HS-27A (cell line): ENCODE results near the gene TMEM156.

Experiments used
- DNase-seq: peaks from one replicate; pipeline ENCODE4 v3.0.0-alpha.2; 2012; ENCODE audit warnings: low read depth, missing footprints

TMEM156 gene, protein sequence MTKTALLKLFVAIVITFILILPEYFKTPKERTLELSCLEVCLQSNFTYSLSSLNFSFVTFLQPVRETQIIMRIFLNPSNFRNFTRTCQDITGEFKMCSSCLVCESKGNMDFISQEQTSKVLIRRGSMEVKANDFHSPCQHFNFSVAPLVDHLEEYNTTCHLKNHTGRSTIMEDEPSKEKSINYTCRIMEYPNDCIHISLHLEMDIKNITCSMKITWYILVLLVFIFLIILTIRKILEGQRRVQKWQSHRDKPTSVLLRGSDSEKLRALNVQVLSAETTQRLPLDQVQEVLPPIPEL

DNA sequence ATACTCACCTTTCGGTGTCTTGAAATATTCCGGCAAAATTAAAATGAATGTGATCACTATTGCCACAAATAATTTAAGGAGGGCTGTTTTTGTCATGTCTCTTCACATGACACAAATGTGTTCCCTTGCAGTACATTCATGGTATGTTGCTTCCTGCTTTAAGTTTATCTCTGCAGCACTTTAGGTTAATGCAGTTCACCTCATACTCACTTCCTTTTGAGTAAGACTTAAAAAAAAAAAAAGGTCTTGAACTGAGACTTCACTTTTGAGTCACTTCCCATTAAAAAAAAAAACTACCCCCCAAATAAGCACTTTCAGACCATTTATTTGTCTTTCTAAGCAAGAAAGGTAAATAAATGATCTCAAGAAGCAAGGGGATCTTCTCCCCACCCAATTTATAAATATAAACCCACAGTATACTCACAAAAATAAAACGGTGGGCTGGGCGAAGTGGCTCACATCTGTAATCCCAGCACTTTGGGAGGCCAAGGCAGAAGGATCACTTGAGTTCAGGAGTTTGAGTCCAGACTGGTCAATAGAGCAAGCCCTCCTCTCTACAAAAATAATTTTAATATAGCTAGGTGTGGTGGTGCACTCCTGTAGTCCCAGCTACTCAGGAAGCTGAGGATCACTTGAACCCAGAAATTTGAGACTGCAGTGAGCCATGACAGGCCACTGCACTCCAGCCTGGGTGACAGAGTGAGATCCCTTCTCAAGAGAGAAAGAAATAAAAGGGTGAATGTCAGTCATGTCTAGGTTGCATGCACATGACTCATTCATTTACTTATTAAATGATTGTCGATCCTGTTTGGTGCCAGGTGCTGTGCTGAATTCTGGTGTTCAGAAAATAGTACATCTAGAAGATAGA is at the start of gene TMEM156:
Gene TMEM156 (minus strand): TSS at position 192 of the 868 bp plus-strand sequence. CDS start 96 bp downstream, at position 96.
- DNase-seq: no peak

- DNase-seq: no peak
Observed at GRCh38 chr4:39078829-39079228, 46.6 kb upstream of the TMEM156 start.

- no peak for DNase-seq
Observed at GRCh38 chr4:39068907-39069306, 36.7 kb upstream of the TMEM156 start.

DNA sequence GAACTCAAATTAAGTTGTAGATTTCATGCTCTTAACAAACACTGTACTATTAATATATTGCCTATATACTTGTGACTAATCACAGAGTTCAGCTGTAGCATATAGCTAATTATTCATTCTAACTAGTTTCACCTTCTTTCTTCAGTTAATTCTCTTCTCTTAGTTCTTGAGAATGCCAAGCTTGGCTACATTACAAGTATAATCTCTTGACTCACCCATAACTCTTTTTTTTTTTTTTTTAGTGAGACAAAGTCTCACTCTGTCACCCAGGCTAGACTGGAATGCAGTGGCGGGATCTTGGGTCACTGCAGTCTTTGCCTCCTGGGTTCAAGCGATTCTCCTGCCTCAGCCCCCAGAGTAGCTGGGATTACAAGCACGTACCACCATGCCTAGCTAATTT is 35.2 kb upstream of the TMEM156 start:
- no peak for DNase-seq

- no peak for DNase-seq
Observed at GRCh38 chr4:39067031-39067430, 34.8 kb upstream of the TMEM156 start.

GRCh38 chr4:39066371-39066770 is 34.2 kb upstream of the TMEM156 start:
- no peak for DNase-seq

- DNase-seq: no peak
Observed at GRCh38 chr4:39063430-39063829, 31.2 kb upstream of the TMEM156 start.

- DNase-seq: no peak
Observed at GRCh38 chr4:39062770-39063097, 30.5 kb upstream of the TMEM156 start.

GRCh38 chr4:39062094-39062769 is 30.0 kb upstream of the TMEM156 start, which contains the start of gene KLHL5:
Gene KLHL5 (plus strand): TSS chr4:39062232. CDS start chr4:39062653, 421 bp downstream.
- DNase-seq: no peak

DNA sequence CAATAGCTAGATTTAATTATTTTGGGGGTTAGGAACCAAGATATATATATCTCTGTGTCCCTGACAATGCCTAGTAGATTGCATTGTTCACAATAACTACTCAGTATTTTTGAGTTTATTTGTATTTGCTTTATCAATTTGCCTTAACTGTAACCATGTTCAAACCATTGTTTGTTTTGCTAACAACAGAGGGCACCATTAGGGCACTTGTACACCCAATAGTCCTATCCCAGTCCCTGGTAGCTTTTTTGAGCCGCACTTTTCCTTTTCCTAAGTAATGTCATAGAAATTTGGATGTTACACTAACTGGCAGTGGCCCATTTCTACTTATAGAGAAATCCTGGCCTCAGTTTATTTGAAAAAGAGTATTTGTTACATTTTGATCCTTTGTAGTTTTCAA is 29.2 kb upstream of the TMEM156 start:
- no peak for DNase-seq

DNA sequence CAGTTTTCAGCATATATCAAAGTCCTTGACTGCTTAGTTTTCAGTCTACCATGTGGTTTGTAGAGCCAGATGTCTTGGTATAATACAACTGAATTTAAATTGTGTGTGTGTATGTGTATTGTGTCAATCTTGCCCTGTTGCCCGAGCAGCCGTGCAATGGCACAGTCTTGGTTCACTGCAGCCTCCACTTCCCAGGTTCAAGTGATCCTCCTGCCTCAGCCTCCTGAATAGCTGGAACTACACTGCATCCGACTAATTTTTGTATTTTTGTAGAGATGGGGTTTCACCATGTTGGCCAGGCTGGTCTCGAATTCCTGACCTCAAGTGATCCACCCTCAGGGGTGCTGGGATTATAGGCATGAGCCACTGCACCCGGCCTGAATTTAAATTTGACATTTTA is 23.8 kb upstream of the TMEM156 start:
- no peak for DNase-seq

DNA sequence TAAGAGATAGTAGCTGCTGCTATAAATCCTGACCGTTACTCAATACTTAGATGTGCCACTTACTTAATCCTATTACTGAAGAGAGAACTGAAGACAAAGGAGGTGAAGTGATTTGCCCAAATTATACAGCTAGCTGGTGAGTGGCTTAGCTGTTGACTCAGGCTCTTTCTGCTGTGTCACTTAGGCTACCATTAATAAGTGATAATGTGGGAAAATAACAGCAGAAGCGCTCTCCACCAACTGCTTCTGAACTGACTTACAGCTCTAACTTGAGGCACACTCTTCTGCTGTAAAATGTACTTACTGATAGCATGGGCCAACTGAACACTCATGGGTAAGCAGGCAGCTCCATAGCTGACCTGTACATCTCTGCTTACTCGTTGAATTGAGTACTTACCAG is 22.3 kb upstream of the TMEM156 start:
- DNase-seq: no peak

DNA sequence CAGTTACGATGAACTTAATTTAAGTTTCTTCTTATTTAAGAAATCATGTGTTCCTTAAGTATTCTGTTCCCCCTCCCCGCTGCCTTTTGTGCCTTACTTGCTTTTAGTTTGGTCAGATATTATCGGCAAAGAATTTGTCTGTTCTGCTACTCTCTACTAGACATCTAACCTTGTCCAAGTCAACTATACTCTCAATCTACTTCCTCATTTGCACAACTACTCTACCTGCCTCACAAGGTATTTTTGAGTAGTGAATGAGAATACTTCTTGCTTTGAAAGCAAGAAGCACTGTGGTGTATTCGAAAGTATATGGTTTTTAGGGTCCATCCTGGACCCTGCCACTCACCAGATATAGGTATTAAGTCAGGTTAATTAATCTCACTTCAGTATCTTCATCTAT is 21.8 kb upstream of the TMEM156 start:
- DNase-seq: no peak

DNA sequence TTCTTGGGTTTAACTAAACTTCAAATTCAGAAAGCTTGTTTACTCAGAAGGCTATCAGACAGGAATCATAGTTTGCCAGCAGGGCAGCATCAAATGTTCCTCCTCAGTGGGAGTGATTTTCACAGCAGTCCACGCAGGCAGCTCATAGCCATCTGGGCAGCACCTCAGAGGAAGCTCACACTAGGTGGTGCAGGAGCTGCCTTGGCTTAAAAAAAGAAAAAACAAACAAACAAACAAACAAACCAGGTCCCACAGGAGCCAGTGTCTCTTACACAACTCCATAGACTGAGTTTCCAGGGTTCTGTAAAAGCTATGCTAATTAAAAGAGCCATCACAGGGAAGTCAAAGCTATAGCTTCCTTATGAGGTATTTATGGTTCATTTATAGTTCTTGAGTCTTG is 19.3 kb upstream of the TMEM156 start:
- DNase-seq: no peak

- DNase-seq: no peak
Observed at GRCh38 chr4:39050590-39050989, 18.4 kb upstream of the TMEM156 start.

DNA sequence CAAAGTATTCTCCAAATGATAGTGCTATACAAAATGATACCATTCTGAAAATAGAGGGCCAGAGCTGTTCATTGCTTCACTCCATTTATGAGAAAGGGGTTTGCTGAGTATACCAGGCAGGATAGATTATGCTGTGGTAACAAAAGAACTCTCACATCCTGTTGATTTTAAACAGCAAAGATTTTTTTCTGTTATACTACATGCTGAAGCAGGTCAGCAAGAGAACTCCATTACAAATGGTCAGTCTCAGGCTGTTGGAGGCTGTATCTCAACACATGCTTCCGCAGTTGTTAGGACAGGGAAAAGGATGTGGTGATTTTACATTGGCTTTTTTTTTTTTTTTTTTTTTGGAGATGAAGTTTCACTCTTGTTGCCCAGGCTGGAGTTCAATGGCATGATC is 16.1 kb upstream of the TMEM156 start:
- no peak for DNase-seq

DNA sequence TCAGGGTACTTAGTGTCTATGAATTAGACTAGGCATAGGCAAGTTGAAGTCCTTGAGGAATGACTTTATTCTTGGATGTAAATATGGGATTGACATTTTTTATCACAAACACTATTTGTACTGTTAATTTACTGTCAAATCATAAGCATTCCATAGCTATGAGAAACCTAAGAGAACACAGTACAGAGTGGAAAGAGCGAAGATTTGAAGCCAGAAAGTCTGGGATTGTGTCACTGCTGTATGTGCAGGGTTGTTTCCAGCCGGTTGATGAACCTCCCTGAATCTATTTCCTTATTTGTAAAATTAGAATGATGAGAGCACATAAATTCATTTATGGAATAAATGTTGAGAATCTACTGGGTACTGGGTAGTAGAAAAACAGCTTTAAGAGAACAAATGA is 15.5 kb upstream of the TMEM156 start:
- no peak for DNase-seq

DNA sequence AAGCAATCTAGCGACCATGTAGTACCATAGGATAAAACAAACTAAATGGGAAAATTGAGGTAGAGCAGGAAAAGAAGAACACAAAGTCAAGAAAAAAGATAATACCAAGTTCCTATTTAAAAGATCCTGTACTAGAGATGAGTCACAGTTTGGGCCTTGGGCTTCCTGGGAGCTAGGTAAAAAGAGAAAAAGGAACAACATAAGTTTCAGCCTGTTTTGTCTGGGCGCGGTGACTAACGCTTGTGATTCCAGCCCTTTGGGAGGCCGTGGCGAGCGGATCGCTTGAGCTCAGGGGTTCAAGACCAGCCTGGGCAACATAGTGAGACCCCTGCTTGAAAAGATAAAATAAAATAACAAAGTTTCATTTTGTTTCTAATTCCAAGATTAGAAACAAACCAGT is 14.0 kb upstream of the TMEM156 start:
- no peak for DNase-seq

DNA sequence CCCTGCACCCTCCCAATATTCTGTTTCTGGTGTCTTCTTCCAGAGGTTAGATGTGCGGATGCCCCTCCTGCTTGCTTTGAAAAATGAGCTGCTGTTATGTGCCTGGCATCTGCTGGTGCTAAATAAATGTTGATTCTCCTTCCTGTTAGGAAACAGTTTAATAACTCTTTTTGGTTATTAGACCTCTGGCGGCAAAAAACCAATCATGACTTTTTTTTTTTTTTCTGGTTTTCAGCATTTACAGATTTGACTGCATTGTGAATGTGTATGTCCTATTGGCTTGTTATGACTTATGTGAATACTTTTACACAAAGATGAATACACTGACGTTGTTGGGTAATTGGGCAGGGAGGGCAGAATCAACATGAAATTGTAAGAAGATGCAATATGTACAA is 13.6 kb upstream of the TMEM156 start:
- DNase-seq: no peak

DNA sequence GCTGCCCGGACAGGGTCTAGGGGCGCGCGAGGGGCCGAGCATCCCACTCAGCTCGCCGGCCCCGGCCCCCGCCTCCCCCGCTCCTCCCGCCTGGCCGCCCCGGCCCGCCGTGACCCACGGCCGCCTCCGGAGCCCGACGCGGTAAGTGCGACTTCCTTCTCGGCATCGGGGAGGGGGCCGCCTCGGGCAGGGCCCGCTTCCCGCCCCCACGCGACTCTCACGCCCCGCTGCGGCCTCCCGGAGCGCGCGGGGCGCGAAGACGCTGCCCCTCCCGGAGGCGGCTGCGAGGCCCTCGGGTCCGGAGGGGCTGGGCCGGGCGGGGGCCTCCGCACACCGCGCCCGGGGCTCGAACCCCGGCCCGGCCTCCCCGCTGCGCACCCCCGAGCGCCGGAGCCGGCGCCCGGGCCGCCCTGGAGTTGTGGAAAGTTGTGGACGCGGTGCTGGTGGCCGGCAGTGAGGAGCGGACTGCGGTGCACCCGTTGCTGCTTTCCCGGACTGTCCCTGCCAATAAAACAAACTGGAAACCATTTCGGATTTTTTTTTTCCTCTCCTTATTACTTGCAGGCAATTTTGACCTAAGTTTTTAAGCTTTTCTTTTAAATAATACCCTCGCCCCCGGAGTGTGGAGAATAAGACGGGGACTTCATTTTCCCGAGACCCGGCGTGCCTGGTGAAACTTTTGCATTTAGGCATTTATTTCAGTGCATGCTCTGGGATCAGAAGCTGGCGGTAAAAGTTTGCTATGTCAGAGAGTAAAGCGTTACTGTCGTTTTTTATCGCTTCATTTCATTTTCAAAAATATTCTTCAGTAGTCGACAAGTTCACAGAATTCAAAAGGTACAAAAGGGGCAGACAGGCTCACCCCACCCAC is 13.0 kb upstream of the TMEM156 start:
- DNase-seq: no peak

- DNase-seq: no peak
Observed at GRCh38 chr4:39044364-39044955, 12.3 kb upstream of the TMEM156 start.
